Osteoblast (primary cell): ENCODE measurements around the gene ZDHHC8. TPM values are rescaled to one million over a fixed set of nuclear protein-coding genes. Genes with fewer than 3 reads are reported as not detected.

Experiments used
- DNase-seq: peaks from one replicate; pipeline ENCODE4 v3.0.0; 2011; ENCODE audit warnings: low spot score, mixed read lengths; ENCODE audit not compliant: insufficient read length; ENCODE audit errors: missing footprints
- H2AFZ ChIP-seq: 2 replicates; pipeline ENCODE4 v1.6.0; 2011; ENCODE audit warnings: mild to moderate bottlenecking, low read length
- H3K27ac ChIP-seq: 2 replicates; pipeline ENCODE4 v1.5.1; 2011; ENCODE audit warnings: mild to moderate bottlenecking, low read depth, low read length, moderate library complexity
- H3K27me3 ChIP-seq: 2 replicates; pipeline ENCODE4 v1.6.0; 2012; ENCODE audit warnings: mild to moderate bottlenecking, control low read depth, inconsistent platforms, low read length, moderate library complexity; ENCODE audit not compliant: insufficient read depth
- H3K36me3 ChIP-seq: 2 replicates; pipeline ENCODE4 v1.5.1; 2011; ENCODE audit warnings: mild to moderate bottlenecking, low read length, control low read depth, moderate library complexity; ENCODE audit not compliant: insufficient read depth
- H3K4me1 ChIP-seq: 2 replicates; pipeline ENCODE4 v1.5.1; 2011; ENCODE audit warnings: mild to moderate bottlenecking, low read length, control low read depth, moderate library complexity; ENCODE audit not compliant: insufficient read depth
- H3K4me2 ChIP-seq: 2 replicates; pipeline ENCODE4 v1.6.0; 2011; ENCODE audit warnings: mild to moderate bottlenecking, low read length; ENCODE audit not compliant: insufficient read depth
- H3K4me3 ChIP-seq: fragments of 200-600 bp; sonication (generic); 3 replicates; pipeline ENCODE4 v1.5.1; 2012; ENCODE audit warnings: mild to moderate bottlenecking, low read length, inconsistent platforms; ENCODE audit not compliant: insufficient read depth
- H3K79me2 ChIP-seq: 2 replicates; pipeline ENCODE4 v1.6.0; 2012; ENCODE audit warnings: mild to moderate bottlenecking, low read length, control low read depth, inconsistent platforms; ENCODE audit not compliant: insufficient read depth
- H3K9me3 ChIP-seq: 2 replicates; pipeline ENCODE4 v1.5.1; 2011; ENCODE audit warnings: low read depth, low read length, control low read depth
- H4K20me1 ChIP-seq: 2 replicates; pipeline ENCODE4 v1.6.0; 2012; ENCODE audit warnings: mild to moderate bottlenecking, low read length, control low read depth; ENCODE audit not compliant: insufficient read depth
- CTCF ChIP-seq: IDR thresholded peaks from 2 replicates; pipeline ENCODE4 v1.5.1; 2011; ENCODE audit warnings: mild to moderate bottlenecking, low read depth, low read length, moderate library complexity; ENCODE audit errors: extremely low read depth
- small RNA-seq: library from RNA; depleted of rRNA; stranded (forward); fragments of <200 nt; gene quantifications from one replicate; pipeline ENCODE3, GENCODE V24; 2012
- total RNA-seq: library from RNA; depleted of rRNA; stranded (reverse); fragments of >200 nt; gene quantifications from 2 replicates; pipeline ENCODE4 v1.2.3, GENCODE V29; 2012

Gene ZDHHC8
- total RNA-seq, 1 donor: 9.8 TPM

- Histone ChIP-seq H4K20me1 (no peaks in the 10 kb centered on the region), H2AFZ (no peak overlapping the region), H3K36me3 (no peaks in the 10 kb centered on the region), H3K79me2 (no peaks in the 10 kb centered on the region), H3K9me3 (no peaks in the 10 kb centered on the region), H3K4me1 (no peaks in the 10 kb centered on the region), H3K27me3 (peaks cover 7% of the 10 kb centered on the region), H3K27ac (no peak overlapping the region), H3K4me3 (no peak overlapping the region), H3K4me2 (no peak overlapping the region)
- TF ChIP-seq CTCF: no peak
- DNase-seq: no peak
Measured at GRCh38 chr22:20194681-20195593, 63.3 kb downstream of the ZDHHC8 start.

GRCh38 chr22:20196094-20196842, 64.7 kb downstream of the ZDHHC8 start:
- H4K20me1 ChIP-seq: no peaks in the 10 kb centered on the region
- no peaks in the 10 kb centered on the region for H3K4me1 ChIP-seq
- TF ChIP-seq CTCF: no peak
- no peaks in the 10 kb centered on the region for H3K79me2 ChIP-seq
- DNase-seq: no peak
- no peaks in the 10 kb centered on the region for H3K9me3 ChIP-seq
- no peak overlapping the region for H3K4me3 ChIP-seq
- H3K27ac ChIP-seq: no peak overlapping the region
- H3K36me3 ChIP-seq: no peaks in the 10 kb centered on the region
- H3K27me3 ChIP-seq: peaks cover 15% of the 10 kb centered on the region
- H3K4me2 ChIP-seq: no peak overlapping the region
- H2AFZ ChIP-seq: no peak overlapping the region

Small RNA genes within 50 kb of the gene (small RNA-seq; reads per million reads assigned to genes)
- gene MIR6816 (not detected), gene RF00599 (not detected)

Other genes starting within 250 kb of the ZDHHC8 start
- 220 and 288 TPM in 2 replicates for gene COMT, start 190.0 kb upstream of the ZDHHC8 start, total RNA-seq
- 19.5 and 21.5 TPM in 2 replicates for gene TXNRD2, start 190.0 kb upstream of the ZDHHC8 start, total RNA-seq
- gene ARVCF, start 115.0 kb upstream of the ZDHHC8 start, total RNA-seq: 19.7 and 27.1 TPM in 2 replicates
- 41.8 and 43.8 TPM in 2 replicates for gene TANGO2, start 110.7 kb upstream of the ZDHHC8 start, total RNA-seq
- gene DGCR8, start 51.6 kb upstream of the ZDHHC8 start, total RNA-seq: 25.9 and 44.2 TPM in 2 replicates
- gene RANBP1, start 15.7 kb upstream of the ZDHHC8 start, total RNA-seq: 78.4 and 85.8 TPM in 2 replicates
- gene TRMT2A, start 14.6 kb upstream of the ZDHHC8 start, total RNA-seq: 35.9 and 43.8 TPM in 2 replicates
- 0.36 and 0.59 TPM in 2 replicates for gene CCDC188, start 19.3 kb downstream of the ZDHHC8 start, total RNA-seq
- under 0.01 and 0.29 TPM in 2 replicates for gene RTN4R, start 136.5 kb downstream of the ZDHHC8 start, total RNA-seq
- 58.9 and 60.8 TPM in 2 replicates for gene DGCR6L, start 188.3 kb downstream of the ZDHHC8 start, total RNA-seq